ENCODE measurements around the gene PDHB. TPM values are rescaled to one million over a fixed set of nuclear protein-coding genes. Genes with fewer than 3 reads are reported as not detected.

Gene PDHB
- 100 to 1,000 TPM; 111 to 181 TPM for total RNA-seq

DNA sequence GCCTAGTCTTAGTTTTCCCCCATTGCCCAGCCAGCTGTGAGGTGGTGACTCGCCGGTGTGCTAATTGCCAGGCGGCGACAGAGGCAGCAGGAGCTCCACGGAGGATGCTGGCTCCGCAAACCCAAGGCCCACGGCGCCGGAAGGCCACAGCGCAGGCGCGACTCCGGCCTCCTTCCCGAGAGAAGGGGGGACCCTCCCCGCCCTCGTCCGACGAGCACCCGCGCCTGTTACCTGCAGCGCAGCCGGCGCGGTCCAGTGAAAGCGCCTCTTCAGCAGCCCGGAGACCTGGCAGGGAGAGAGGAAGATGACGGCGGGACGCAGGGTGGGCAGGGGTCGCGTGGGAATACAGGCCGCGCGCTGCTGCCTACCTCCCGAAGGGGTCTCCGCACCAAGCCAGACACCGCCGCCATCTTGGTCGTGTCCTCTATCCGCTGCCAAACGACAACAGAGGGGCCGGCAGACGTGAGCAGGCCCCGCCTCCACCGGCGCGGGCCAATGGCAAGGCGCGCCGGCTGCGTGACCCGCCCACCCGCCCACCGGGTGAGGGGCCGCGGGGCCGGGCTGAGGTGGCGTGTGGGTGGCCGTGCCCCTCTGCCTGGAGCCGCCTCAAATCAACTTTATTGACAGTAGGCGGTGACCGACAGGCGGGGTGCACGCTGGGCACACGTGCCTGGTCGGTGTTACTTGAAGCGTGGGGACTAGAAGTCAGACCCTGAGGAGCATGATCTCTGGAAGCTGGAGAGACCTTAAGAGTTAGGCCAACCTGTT lies at the start of gene PDHB:
TSS of gene PDHB (minus strand) at position 433 of the 768 bp plus-strand sequence. CDS start at position 410, 23 bp downstream.
- H3K4me3 ChIP-seq, result peak within 1 kb of the TSS; percentile 68 to 81
- peaks cover 33% of the 10 kb centered on the region for H3K36me3 ChIP-seq
- TF ChIP-seq, protein P1, sequence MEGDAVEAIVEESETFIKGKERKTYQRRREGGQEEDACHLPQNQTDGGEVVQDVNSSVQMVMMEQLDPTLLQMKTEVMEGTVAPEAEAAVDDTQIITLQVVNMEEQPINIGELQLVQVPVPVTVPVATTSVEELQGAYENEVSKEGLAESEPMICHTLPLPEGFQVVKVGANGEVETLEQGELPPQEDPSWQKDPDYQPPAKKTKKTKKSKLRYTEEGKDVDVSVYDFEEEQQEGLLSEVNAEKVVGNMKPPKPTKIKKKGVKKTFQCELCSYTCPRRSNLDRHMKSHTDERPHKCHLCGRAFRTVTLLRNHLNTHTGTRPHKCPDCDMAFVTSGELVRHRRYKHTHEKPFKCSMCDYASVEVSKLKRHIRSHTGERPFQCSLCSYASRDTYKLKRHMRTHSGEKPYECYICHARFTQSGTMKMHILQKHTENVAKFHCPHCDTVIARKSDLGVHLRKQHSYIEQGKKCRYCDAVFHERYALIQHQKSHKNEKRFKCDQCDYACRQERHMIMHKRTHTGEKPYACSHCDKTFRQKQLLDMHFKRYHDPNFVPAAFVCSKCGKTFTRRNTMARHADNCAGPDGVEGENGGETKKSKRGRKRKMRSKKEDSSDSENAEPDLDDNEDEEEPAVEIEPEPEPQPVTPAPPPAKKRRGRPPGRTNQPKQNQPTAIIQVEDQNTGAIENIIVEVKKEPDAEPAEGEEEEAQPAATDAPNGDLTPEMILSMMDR (IDR thresholded peaks at IDR 0.05), result peak in 1 of 2 donors; percentile 34
- H3K27ac ChIP-seq, result peak within 1 kb of the TSS; percentile 94 to 95
- peaks cover 0 to 34% of the 10 kb centered on the region in 2 donors for H3K4me1 ChIP-seq
- no peaks in the 10 kb centered on the region for H3K27me3 ChIP-seq
- H3K9me3 ChIP-seq, result no peaks in the 10 kb centered on the region
- DNase-seq (ENCODE audit: low spot score), result peak; percentile 94

DNA sequence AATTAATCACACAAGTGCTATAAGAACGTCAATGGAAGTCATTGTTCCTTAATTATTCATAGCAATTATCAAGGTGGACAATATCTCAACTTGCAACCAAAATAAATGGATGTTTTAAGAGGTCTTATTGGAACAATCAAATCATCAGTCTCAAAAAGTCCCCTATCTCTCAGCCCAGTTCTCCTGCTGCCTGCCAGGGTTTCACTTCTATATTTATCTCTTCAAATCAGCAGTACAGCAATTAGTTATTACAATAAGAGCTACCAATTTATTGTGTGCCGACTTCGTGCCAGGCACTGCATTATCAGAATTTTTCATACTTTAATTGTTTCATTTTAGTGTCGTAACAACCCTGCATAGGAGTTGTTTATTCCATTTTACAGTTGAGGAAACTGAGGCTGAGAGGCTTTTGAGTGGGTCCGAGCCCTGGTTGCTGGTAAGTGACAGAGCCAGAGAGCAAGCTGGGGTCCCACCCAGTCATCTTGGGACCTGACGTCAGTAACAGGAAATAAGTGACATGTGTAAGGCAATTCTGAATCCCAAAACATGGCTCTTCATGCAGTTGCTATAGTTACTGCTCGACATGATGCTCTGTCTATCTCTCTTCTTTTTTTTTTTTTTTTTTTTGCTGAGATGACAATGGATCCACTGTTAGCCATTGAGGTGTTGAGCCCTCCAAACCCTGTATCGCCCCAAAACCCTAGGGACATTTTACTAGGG lies 49.4 kb upstream of the PDHB start:
- Histone ChIP-seq H3K4me1 (peaks cover 0 to 23% of the 10 kb centered on the region in 2 donors), H3K36me3 (no peaks in the 10 kb centered on the region), H3K4me3 (no peak overlapping the region), H3K27me3 (no peaks in the 10 kb centered on the region), H3K27ac (peak overlapping the region in 1 of 2 donors; percentile 65), H3K9me3 (no peaks in the 10 kb centered on the region)
- TF ChIP-seq, protein P1 (IDR thresholded peaks at IDR 0.05), result no peak
- DNase-seq (ENCODE audit: low spot score), result no peak

DNA sequence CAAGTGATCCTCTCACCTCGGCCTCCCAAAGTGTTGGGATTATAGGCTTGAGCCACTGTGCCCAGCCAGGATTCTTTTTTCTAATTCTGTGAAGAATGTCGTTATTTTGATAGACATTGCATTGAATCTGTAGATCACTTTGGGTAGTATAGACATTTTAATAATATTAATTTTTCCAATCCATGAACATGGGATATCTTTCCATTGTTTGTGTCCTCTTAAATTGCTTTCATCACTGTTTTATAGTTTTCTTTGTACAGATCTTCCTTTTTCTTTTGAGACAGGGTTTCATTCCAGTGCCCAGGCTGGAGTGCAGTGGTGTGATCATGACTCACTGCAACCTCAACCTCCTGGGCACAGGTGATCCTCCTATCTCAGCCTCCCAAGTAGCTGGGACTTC lies 46.7 kb upstream of the PDHB start:
- H3K27ac ChIP-seq, result no peak overlapping the region
- TF ChIP-seq, protein P1 (IDR thresholded peaks at IDR 0.05), result no peak
- H3K4me1 ChIP-seq, result peaks cover 0 to 23% of the 10 kb centered on the region in 2 donors

DNA sequence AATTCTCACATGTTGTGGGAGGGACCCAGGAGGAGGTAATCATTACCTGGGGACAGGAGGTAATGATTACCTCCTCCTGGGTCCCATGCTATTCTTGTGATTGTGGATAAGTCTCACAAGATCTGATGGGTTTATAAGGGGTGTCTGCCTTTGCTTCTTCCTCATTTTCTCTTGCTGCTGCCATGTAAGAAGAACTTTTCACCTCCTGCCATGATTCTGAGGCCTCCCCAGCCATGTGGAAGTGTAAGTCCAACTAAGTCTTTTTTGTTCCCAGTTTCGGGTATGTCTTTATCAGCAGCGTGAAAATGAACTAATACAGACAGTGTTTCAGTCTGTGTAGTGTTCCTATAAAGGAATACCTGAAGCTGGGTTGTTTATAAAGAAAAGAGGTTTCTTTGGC lies 45.1 kb upstream of the PDHB start:
- no peaks in the 10 kb centered on the region for H3K9me3 ChIP-seq
- H3K4me1 ChIP-seq, result peaks cover 0 to 15% of the 10 kb centered on the region in 2 donors
- TF ChIP-seq, protein P1 (IDR thresholded peaks at IDR 0.05), result no peak
- H3K27ac ChIP-seq, result no peak overlapping the region
- H3K36me3 ChIP-seq, result no peaks in the 10 kb centered on the region
- no peak overlapping the region for H3K4me3 ChIP-seq
- no peak for DNase-seq (ENCODE audit: low spot score)
- no peaks in the 10 kb centered on the region for H3K27me3 ChIP-seq

More for the DNA sequence above, 46.7 kb upstream of the PDHB start:
- H3K9me3 ChIP-seq, result no peaks in the 10 kb centered on the region
- no peaks in the 10 kb centered on the region for H3K36me3 ChIP-seq
- no peaks in the 10 kb centered on the region for H3K27me3 ChIP-seq
- DNase-seq (ENCODE audit: low spot score), result no peak
- no peak overlapping the region for H3K4me3 ChIP-seq

DNA sequence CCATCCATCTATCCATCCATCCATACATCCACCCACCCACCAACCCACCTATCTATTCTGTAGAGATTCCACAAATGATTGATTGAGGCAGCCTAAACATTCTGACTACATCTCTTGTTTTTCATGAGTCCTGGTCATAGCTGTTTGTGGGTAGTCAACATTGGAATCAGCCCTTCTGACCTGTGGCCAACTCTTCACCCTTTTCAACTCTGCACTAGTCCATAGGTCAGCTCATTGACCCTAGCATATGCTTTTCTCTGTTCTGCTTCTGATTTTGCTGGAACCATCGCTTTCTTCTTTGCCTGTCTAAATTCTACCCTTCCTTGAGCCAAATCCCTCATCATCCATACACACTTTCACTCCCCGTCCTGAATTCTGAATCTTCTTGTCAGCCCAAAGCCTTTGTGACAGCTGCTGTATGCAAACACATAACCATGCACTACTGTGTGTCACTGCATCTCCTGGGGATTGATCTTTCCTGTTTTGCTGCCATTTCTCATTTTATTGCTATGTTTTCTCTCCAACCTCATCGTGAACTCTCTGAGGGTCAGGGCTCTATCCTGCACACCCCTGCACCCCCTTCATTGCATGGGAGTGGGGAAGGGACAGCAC lies 41.4 kb upstream of the PDHB start:
- H3K4me1 ChIP-seq, result peaks cover 0 to 22% of the 10 kb centered on the region in 2 donors

More for the DNA sequence above, 41.4 kb upstream of the PDHB start:
- Histone ChIP-seq H3K9me3 (no peaks in the 10 kb centered on the region), H3K27me3 (no peaks in the 10 kb centered on the region), H3K36me3 (no peaks in the 10 kb centered on the region), H3K27ac (no peak overlapping the region), H3K4me3 (no peak overlapping the region)
- no peak for DNase-seq (ENCODE audit: low spot score)
- TF ChIP-seq, protein P1 (IDR thresholded peaks at IDR 0.05), result no peak
